Measurements from ENCODE around the gene DPH7. TPM values are rescaled to one million over a fixed set of nuclear protein-coding genes. Genes with fewer than 3 reads are reported as not detected.
"Not testable (repeated sequence)": the region's sequence is repeated elsewhere in the genome, so short reads cannot be mapped to it uniquely, and the experiment has no call there.

Gene DPH7
- total RNA-seq, 1 experiment from 2014 or later, result 28.8 TPM

DNA sequence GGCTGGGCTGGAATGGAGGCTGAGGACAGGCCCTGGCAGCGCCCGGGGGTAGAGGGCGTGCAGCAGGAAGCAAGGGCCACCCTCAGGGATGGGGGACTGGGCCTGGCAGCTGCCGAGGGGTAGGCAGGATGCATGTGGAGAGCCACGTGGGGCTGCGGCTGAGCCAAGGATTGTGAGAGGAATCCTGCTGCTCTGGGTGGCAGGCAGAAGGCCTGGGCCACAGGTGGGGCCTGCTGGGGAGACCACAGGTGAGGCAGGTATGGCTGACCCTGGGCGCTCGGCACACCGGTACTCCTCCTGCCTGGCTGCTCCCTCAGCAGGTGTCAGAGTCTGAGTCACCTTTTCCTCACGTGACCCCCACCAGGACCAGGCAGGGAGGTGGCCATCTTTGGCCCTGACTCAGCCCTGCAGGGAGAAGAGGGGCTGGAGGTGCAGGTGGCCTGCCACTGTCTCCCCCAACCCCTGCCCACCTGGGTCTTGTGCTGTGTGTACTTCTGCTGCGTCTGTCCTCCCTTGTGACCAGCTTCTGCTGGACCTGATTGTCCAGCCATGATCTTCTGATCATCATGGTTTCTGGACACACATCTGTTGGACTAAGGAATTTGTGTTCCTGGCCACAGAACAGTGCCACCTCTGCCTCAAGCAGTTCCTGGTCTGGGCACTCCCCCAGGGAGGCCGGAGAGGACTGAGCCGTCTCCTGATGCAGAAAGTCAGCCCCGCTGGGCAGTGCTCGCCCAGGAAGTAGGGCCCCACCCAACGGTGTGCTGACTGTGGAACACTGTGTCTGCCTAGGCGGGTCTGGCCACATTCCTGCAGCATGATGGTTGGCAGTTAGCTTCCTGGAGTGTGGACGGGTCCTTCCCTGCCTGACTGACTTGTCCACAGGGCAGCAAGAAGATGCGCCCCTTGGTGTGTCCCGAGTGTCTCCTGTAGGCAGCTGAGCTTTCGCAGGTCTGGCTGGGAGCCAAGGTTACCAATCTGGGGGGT lies 33.2 kb upstream of the DPH7 start:
- no peak overlapping the region for H3K4me3 ChIP-seq
- DNase-seq, result peak; percentile 92
- no peaks in the 10 kb centered on the region for H3K27me3 ChIP-seq
- peaks cover 29% of the 10 kb centered on the region for H3K36me3 ChIP-seq
- no peaks in the 10 kb centered on the region for H3K9me3 ChIP-seq

DNA sequence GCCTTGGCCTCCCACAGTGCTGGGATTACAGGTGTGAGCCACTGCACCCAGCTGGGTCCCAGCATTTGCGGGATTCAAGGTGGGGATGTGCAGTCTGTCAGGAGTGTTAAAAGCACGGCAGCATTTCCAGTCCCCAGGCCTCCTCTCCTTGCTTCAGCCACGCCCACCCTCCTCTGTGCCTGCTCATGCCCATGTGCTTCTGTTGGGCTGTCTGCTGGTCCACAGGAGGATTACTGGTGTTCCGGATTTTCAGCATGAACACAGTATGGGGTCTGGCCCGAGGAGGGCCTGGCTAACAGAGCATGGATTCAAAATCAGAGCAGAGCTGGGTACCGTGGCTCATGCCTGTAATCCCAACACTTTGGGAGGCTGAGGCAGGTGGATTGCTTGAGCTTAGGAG lies 32.2 kb upstream of the DPH7 start:
- Histone ChIP-seq H3K9me3 (no peaks in the 10 kb centered on the region), H3K36me3 (peaks cover 22% of the 10 kb centered on the region), H3K4me3 (no peak overlapping the region), H3K27me3 (no peaks in the 10 kb centered on the region)
- DNase-seq, result no peak

DNA sequence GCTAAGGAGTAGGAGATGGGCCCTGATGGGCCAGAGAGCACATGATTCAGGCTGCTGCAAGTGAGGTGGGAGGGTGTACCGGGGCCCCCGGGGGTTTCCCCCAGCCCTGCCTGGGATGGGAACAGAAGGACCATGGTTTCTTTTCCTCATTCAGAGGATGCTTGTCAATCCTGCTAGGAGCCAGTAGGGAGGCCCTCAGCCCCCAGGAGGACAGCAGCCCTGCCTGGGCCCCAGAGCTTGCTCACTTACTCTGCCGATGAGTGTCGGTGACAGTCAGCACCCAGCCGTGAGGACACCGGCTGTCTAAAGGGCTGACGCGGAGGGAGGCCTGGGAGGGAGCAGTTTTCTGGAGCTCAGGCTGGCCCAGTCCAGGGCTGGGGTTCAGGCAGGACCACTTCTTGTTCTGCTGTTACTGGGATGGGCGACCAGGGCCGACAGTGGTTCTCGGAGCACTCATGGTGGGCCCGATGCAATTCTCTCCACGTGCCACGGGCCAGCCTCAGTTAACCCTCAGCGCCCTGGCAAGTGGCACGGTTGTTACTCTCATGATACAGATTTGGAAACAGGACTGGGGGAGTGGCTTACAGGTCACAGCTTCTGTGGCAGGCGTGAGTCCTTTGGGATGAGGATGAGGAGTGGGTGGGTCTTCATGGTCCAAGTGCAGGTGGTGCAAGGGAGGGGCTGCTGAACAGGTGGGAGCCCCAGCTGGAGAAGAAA lies 28.6 kb upstream of the DPH7 start:
- Histone ChIP-seq H3K4me3 (no peak overlapping the region), H3K27me3 (no peaks in the 10 kb centered on the region), H3K36me3 (no peaks in the 10 kb centered on the region), H3K9me3 (no peaks in the 10 kb centered on the region)
- no peak for DNase-seq

GRCh38 chr9:137606734-137607138 lies 28.0 kb upstream of the DPH7 start:
- no peaks in the 10 kb centered on the region for H3K9me3 ChIP-seq
- no peaks in the 10 kb centered on the region for H3K27me3 ChIP-seq
- no peak for DNase-seq
- no peak overlapping the region; the same call in 1 of the 2 replicates for H3K4me3 ChIP-seq
- H3K36me3 ChIP-seq, result no peaks in the 10 kb centered on the region

DNA sequence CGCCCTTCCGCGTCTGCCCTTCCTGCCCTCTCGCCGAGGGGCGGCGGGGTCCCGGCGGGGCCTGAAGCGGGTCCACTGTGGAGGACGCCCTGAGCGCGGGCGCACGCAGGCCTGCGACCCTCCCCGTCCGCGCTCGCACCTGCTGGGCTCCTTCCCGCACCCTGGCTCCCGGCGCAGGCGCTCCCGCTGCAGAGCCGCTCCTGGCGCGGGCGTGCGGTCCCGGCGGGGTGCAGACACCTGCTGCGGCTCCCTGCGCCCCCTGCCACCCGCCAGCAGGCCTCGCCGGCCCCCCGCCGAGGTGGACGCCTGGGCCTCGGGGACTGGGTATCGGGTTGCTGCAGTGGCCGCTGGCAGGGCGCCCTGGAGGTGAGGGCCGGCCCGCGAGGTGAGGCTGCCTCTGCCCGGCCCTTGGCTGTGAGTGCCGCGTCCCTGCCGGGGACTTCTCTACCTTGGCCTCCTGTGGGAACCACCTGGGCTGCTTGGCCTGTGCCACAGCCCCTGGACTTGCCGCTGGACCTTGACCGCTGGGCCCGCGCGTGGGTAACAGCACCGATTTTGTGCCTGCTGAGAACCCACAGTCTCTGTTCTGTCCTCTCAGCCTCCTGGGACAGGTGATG lies 27.4 kb upstream of the DPH7 start:
- H3K9me3 ChIP-seq, result no peaks in the 10 kb centered on the region
- H3K36me3 ChIP-seq, result no peaks in the 10 kb centered on the region
- H3K27me3 ChIP-seq, result no peaks in the 10 kb centered on the region
- H3K4me3 ChIP-seq, result peak overlapping the region; percentile 51
- DNase-seq, result no peak

DNA sequence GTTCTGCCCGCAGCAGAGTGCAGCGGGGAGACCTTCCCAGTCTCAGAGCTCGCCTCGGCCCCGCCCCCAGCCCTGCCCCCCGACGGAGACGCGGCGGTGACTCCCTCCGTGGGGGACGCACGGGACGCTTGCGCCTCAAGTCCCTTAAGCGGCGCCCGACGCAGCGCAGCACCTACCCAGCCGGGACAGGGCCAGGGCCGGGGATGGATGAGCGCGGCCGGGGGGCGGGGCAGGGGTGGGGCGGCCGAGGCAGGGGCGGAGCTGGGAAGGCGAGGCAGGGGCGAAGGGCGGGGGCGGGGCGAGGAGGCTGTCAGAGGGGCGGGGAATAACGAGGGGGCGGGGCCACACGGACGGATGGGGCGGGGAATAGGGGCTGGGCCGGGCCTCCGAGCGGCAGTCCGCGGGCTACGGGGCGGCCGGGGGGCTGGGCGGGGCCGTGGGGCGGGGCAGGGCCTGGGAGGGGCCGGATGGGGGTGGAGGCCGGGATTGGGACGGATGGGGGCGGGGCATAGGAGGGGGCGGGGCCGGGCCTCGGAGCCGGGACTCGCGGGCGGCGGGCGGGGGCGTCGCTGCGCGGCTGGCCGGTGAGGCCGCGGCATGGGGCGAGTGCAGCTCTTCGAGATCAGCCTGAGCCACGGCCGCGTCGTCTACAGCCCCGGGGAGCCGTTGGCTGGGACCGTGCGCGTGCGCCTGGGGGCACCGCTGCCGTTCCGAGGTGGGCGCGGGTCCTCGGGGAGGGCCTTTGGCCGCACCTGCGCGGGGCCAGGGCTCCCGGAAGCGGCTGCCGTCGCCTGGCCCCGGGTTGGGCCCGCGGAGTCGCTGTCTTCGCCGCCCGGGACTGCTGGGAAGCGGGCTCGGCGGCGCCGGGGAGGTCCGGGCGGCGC lies 26.6 kb upstream of the DPH7 start, which contains the start of gene ARRDC1:
TSS of gene ARRDC1 (plus strand) at position 566 of the 884 bp plus-strand sequence. CDS start at position 598, 32 bp downstream.
- H3K36me3 ChIP-seq, result no peaks in the 10 kb centered on the region
- DNase-seq, result peak; percentile 79
- no peaks in the 10 kb centered on the region for H3K27me3 ChIP-seq
- no peaks in the 10 kb centered on the region for H3K9me3 ChIP-seq
- peak within 1 kb of the TSS; percentile 51 for H3K4me3 ChIP-seq

GRCh38 chr9:137604345-137605086 lies 25.8 kb upstream of the DPH7 start:
- no peaks in the 10 kb centered on the region for H3K9me3 ChIP-seq
- H3K36me3 ChIP-seq, result no peaks in the 10 kb centered on the region
- no peaks in the 10 kb centered on the region for H3K27me3 ChIP-seq
- no peak for DNase-seq
- peak overlapping the region; percentile 42 for H3K4me3 ChIP-seq

- DNase-seq, result no peak
- no peaks in the 10 kb centered on the region for H3K36me3 ChIP-seq
- no peak overlapping the region for H3K4me3 ChIP-seq
- H3K9me3 ChIP-seq, result no peaks in the 10 kb centered on the region
- no peaks in the 10 kb centered on the region for H3K27me3 ChIP-seq
Measured at GRCh38 chr9:137603879-137604278, 25.2 kb upstream of the DPH7 start.

GRCh38 chr9:137602661-137603060 lies 23.9 kb upstream of the DPH7 start:
- no peaks in the 10 kb centered on the region for H3K27me3 ChIP-seq
- H3K36me3 ChIP-seq, result no peaks in the 10 kb centered on the region
- H3K4me3 ChIP-seq, result no peak overlapping the region
- no peaks in the 10 kb centered on the region for H3K9me3 ChIP-seq
- DNase-seq, result no peak

DNA sequence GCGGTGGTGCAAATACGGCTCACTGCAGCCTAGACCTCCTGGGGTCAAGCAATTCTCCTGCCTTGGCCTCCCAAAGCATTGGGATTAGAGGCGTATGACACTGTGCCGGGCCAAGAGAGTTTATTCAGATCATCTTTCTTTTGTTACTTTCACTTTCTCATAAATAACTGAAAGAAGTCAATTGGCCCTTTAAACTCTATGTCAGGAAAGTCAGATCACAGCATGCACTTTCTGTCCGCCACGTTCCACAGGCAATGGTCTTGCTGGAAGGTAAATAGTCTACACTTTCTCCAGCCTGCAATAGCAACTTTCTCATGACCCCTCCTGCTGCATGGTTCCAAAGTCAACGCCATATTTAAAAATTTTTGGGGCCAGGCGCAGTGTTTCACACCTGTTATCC lies 20.2 kb upstream of the DPH7 start:
- H3K4me3 ChIP-seq, result no peak overlapping the region
- H3K9me3 ChIP-seq, result no peaks in the 10 kb centered on the region
- no peaks in the 10 kb centered on the region for H3K36me3 ChIP-seq
- no peak for DNase-seq
- no peaks in the 10 kb centered on the region for H3K27me3 ChIP-seq

DNA sequence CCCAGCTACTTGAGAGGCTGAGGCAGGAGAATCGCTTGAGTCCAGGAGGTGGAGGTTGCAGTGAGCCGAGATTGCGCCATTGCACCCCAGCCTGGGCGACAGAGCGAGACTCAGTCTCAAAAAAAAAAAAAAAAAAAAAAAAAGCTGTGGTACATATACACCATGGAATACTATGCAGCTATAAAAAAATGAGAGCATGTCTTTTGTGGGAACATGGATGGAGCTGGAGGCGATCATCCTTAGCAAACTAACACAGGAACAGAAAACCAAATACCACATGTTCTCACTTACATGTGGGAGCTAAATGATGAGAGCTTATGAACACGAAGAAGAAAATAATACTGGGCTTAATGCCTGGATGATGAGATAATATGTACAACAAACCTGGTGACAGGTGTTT lies 17.9 kb upstream of the DPH7 start:
- H3K36me3 ChIP-seq, DNase-seq, H3K4me3 ChIP-seq: not testable (repeated sequence)

GRCh38 chr9:137593176-137593575 lies 14.5 kb upstream of the DPH7 start:
- H3K9me3 ChIP-seq, result no peaks in the 10 kb centered on the region
- H3K27me3 ChIP-seq, result no peaks in the 10 kb centered on the region
- no peak overlapping the region for H3K4me3 ChIP-seq
- peaks cover 15% of the 10 kb centered on the region for H3K36me3 ChIP-seq
- no peak for DNase-seq

More for the DNA sequence above, 17.9 kb upstream of the DPH7 start:
- H3K9me3 ChIP-seq, H3K27me3 ChIP-seq: not testable (repeated sequence)

- H3K9me3 ChIP-seq, result no peaks in the 10 kb centered on the region
- peaks cover 19% of the 10 kb centered on the region for H3K36me3 ChIP-seq
- H3K27me3 ChIP-seq, result no peaks in the 10 kb centered on the region
- DNase-seq, result no peak
- no peak overlapping the region for H3K4me3 ChIP-seq
Measured at GRCh38 chr9:137592767-137593166, 14.0 kb upstream of the DPH7 start.

- peak within 1 kb of the TSS; percentile 81 for H3K4me3 ChIP-seq
- peak; percentile 80 for DNase-seq
- no peaks in the 10 kb centered on the region for H3K27me3 ChIP-seq
- H3K9me3 ChIP-seq, result no peaks in the 10 kb centered on the region
- H3K36me3 ChIP-seq, result peaks cover 32% of the 10 kb centered on the region
Measured at GRCh38 chr9:137590469-137591383, 12.0 kb upstream of the DPH7 start, which contains the start of gene ZMYND19. ZMYND19 (minus strand) TSS chr9:137590512; CDS start chr9:137590263, 249 bp downstream.

- Histone ChIP-seq H3K4me3 (peak overlapping the region; percentile 70), H3K27me3 (no peaks in the 10 kb centered on the region), H3K36me3 (peaks cover 32% of the 10 kb centered on the region), H3K9me3 (no peaks in the 10 kb centered on the region)
- DNase-seq, result no peak
Measured at GRCh38 chr9:137590123-137590468, 11.4 kb upstream of the DPH7 start.
